Measurements from ENCODE around the gene GNB3.

Gene GNB3

GRCh38 chr12:6831450-6831995 lies 9.2 kb upstream of the GNB3 start:
- DNase-seq (ENCODE audit: low read depth) = no peak
- TF ChIP-seq CTCF (IDR thresholded peaks at IDR 0.05; ENCODE audit: insufficient read depth, low read depth, low read length, missing control alignments) = no peak
- H3K4me3 ChIP-seq (ENCODE audit: low read length) = no peak overlapping the region

- H3K4me3 ChIP-seq (ENCODE audit: low read length) = no peak overlapping the region
- no peak for DNase-seq (ENCODE audit: low read depth)
- TF ChIP-seq CTCF (IDR thresholded peaks at IDR 0.05; ENCODE audit: insufficient read depth, low read depth, low read length, missing control alignments) = no peak
These were observed 8.6 kb upstream of the GNB3 start for GRCh38 chr12:6832125-6832524.

GRCh38 chr12:6833189-6833890 lies 7.4 kb upstream of the GNB3 start:
- no peak overlapping the region for H3K4me3 ChIP-seq (ENCODE audit: low read length)
- no peak for TF ChIP-seq CTCF (IDR thresholded peaks at IDR 0.05; ENCODE audit: insufficient read depth, low read depth, low read length, missing control alignments)
- no peak for DNase-seq (ENCODE audit: low read depth)

GRCh38 chr12:6834254-6834653 lies 6.5 kb upstream of the GNB3 start:
- H3K4me3 ChIP-seq (ENCODE audit: low read length) = no peak overlapping the region
- TF ChIP-seq CTCF (IDR thresholded peaks at IDR 0.05; ENCODE audit: insufficient read depth, low read depth, low read length, missing control alignments) = no peak
- DNase-seq (ENCODE audit: low read depth) = no peak

GRCh38 chr12:6834873-6835272 lies 5.9 kb upstream of the GNB3 start:
- H3K4me3 ChIP-seq (ENCODE audit: low read length) = no peak overlapping the region
- no peak for TF ChIP-seq CTCF (IDR thresholded peaks at IDR 0.05; ENCODE audit: insufficient read depth, low read depth, low read length, missing control alignments)
- DNase-seq (ENCODE audit: low read depth) = no peak

GRCh38 chr12:6836851-6837250 lies 3.9 kb upstream of the GNB3 start:
- no peak for DNase-seq (ENCODE audit: low read depth)
- no peak overlapping the region for H3K4me3 ChIP-seq (ENCODE audit: low read length)
- no peak for TF ChIP-seq CTCF (IDR thresholded peaks at IDR 0.05; ENCODE audit: insufficient read depth, low read depth, low read length, missing control alignments)
